MV-4-11 (cell line): ENCODE results near the gene PALS2.

Experiments used
- DNase-seq: peaks from one replicate; lab custom pipeline; 2025; lab: John Stamatoyannopoulos, UW

PALS2 gene, protein sequence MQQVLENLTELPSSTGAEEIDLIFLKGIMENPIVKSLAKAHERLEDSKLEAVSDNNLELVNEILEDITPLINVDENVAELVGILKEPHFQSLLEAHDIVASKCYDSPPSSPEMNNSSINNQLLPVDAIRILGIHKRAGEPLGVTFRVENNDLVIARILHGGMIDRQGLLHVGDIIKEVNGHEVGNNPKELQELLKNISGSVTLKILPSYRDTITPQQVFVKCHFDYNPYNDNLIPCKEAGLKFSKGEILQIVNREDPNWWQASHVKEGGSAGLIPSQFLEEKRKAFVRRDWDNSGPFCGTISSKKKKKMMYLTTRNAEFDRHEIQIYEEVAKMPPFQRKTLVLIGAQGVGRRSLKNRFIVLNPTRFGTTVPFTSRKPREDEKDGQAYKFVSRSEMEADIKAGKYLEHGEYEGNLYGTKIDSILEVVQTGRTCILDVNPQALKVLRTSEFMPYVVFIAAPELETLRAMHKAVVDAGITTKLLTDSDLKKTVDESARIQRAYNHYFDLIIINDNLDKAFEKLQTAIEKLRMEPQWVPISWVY

DNA sequence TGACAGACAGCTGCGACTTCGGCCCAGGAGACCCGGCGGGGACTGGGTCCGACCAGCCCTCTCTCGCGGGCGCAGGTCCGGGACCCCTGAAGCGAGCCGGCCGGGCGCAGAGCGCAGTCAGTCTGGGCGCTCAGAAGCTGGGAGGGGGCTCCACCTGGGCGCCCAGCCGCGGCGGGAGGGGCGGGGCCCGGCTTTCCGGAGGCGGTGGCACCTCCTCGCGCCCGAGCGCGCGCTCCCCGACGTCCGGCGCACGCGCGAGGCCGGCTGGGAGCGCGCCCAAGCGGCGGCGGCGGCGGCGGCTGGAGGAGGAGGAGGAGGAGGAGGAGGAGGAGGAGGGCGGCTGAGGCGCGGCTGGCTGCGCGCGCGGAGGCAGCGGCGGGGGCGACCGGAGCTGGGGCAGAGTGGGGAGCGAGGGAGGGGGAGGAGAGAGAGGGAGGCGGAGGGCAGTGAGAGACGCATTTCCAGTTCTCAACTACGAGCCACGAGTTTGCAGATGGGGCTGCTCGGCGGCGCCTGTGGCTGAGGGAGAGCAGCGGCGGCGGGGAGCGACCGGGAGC lies at the start of gene PALS2:
PALS2 (plus strand) TSS at position 456 of the 557 bp plus-strand sequence. CDS start 50,216 bp downstream, outside the sequence.
- DNase-seq: peak; percentile 21

DNA sequence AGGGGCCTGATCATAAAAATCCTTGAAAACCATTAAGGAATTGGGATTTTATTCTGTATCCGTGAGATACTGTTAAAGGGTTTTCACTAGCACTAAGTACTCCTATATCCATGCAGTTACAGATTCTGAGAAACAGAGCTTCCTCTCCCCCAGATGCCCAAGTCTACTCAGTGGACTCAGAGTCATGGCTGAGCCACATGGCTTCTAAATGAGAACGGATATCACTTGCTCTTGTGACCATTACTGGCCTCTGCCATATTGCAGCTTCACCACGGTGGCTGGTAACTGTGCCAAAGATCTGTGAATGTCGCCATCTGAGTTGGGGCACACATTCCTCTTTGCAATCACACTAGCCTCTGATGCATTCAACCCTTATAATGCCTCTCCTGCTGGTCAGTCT lies 42.0 kb upstream of the PALS2 start:
- DNase-seq: no peak

DNA sequence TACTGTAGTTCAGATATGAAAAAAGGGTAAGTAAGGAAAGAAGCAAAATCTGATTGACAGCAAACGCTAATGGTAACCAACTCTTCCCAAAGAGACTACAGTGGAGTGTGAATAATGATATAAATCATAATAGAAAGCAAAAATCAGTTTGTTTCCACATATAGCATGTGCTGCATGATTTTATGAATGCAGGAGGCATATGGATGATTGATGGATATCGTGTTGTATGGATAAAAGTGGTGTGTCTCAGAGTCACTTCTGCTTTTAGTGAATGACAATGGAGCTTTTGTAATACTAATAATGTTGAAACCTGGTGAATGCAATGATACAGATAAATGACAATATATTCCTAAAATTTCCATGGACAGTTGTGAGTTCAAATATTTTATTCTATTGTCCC lies 36.6 kb upstream of the PALS2 start:
- DNase-seq: no peak

DNA sequence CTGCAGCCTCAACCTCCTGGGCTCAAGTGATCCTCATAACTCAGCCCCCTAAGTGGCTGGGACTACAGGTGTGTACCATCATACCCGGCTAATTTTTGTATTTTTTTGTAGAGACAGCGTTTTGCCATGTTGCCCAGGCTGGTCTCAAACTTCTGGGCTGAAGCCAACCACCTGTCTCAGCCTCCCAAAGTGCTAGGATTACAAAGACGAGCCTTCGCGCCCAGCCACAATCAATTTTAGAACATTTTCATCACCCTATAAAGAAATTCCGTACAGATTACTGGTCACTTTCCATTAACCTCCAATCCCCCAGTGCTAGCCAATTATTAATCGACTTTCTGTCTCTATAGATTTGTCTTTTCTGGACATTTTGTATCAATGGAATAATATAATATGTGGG lies 32.3 kb upstream of the PALS2 start:
- DNase-seq: no peak

DNA sequence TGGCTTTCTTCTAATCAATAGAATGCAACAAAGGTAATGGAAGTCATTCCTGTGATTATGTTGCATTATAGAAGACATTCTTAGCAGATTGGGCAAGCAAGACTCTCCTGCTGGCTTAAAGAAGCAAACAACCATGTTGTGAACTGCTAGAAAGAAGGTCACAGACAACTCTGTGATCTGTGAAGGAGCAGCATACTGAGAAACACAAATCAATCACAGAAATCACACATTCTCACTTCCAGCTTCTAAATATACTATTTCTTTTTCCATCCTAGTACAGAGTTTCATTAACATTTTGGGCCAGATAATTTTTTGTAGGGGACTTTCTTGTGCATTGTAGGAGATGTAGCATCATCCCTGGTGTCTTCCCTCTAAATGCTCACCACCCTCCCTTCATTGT lies 28.0 kb upstream of the PALS2 start:
- no peak for DNase-seq

DNA sequence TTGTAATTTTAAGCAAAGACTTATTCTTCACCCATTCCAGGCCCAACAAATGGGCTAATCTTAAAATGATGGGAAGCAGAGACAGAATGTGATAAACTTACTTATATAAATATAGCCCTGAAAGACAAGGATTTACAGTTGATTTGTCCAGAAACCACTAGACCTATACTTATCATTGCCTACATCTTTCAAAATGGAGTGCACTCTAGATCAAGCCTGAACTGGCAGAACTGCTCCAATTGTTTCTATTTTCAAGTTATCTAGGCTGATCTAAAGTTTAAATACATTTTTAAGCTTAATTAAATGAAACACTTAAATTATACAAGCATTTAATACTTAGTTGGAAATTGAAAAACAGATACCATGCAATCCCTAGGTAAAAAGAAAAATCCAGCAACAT lies 24.9 kb upstream of the PALS2 start:
- no peak for DNase-seq

DNA sequence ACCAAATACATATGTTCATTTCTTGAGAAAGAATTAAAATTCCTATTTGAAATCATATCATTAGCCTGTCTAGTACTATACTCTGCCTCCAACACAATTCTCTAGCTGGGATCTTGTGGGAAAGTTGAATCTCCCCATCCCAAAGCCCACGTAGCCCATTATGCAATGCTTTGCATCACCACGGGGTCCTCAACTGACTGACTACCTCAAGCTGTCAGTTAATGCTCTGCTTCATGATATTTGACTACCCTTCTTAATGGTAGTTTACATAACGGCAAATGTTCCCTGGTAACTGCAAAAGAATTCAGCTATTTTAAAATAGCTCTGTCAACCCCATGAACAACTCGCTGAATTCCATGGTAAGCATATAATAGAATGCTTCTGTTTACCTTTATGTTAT lies 23.3 kb upstream of the PALS2 start:
- no peak for DNase-seq

DNA sequence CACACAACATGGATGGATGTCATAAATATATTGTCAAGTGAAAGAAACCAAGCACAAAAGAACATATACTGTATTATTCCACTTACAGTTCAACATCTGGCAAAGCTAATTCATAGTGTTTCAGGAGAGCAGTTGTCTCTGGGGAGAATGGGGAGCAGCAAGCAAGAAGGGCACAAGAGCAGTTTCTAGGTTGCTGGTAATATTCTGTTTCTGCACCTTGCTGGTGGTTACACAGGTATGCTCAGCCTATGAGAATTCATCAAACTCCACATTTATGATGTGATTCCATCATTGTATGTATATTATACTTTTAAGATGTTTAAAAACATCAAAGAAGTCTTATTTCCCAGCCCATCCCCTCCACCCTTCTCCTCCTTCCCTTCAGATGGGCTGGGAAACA lies 18.1 kb upstream of the PALS2 start:
- no peak for DNase-seq

DNA sequence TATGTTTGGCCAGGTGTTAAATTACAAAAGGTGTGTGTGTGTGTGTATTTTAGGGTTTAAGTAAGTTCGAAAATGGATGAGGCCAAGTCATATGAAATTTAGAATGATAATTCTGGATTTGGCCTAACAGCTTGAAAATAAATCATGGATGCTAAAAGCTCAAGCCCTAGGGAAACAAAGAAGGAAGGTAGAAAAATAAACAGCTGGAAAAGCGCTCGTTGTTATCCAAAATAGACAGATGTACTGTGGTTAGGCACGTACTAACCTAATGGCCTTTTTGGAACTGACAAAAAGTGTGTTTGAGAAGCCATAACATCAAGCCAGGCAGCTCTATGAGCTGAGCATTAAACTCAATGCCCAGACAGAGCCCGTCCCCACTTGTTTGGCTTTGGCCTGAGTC lies 17.5 kb upstream of the PALS2 start:
- DNase-seq: no peak

DNA sequence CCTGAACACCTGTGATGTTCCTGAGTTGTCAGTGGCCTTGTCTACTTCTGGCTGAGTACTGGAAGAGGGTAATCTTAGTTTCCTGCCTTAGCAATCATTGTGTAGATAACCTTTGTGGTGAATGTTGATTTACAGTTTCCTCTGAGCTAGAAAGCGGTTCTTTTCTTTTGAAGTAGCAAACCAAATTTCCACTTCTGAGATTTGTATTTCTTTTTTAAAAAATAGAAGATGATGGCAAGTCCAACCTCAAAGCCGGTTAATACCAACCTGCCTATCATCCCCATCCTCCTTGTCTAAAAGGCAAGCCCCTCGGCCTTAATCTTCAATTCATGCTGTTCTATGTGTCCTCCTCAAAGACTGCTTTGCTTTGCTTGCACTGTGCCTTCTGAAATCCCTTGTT lies 12.5 kb upstream of the PALS2 start:
- DNase-seq: no peak

DNA sequence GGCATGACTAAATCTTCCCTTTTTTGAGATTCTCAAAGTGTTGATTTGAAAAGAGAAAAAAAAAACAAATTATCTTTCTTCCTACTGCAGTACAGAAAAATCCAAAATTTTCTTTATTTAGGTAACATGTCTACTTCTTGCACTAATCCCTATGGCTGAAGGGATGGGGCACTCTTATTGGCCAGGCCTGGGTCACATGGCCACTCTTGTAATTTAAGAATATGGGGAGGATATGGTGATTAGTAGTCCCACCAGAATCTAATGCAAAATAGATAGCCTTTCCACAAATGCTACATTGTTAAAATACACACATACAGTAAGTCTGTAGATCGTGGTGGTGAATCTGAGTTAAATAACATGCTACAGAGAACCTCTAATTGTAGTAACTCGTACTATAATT lies 7.0 kb upstream of the PALS2 start:
- DNase-seq: no peak

DNA sequence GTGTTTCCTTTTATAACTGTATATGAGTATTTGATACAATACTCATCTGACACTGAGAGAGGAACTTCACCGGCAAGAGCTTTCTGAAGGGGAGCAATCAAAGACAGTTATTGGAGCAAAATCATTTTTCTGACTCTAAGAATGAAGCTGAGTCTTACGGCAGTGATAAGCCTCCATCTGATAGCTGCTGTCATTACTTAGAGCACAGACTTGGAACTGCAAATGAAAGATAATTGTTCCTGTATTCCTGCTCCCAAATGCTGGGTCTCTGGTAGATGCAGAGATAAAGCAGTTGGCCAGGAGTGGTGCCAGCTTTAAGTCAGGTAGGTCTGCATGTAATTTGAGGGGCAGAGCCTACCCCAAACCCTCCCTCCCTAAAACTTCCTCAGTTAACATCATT lies 2.3 kb upstream of the PALS2 start:
- DNase-seq: no peak

DNA sequence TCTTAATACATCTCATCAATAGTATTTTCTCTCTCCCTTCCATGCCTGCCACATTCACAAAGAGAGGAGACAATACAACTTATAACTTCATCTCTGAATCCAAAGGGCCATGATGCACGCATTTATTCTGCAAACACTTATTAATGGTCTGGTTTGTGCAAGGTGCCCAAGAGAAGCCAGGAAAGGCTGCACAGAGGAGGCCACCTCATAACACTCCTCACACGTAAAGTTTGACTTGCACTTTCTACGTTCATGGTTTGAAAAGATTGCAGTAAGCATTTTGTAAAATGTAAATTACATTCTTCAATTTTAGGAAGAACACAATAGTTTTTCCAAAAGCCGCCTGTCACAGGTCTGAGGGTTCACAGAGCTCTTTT lies 1.2 kb upstream of the PALS2 start:
- no peak for DNase-seq

DNA sequence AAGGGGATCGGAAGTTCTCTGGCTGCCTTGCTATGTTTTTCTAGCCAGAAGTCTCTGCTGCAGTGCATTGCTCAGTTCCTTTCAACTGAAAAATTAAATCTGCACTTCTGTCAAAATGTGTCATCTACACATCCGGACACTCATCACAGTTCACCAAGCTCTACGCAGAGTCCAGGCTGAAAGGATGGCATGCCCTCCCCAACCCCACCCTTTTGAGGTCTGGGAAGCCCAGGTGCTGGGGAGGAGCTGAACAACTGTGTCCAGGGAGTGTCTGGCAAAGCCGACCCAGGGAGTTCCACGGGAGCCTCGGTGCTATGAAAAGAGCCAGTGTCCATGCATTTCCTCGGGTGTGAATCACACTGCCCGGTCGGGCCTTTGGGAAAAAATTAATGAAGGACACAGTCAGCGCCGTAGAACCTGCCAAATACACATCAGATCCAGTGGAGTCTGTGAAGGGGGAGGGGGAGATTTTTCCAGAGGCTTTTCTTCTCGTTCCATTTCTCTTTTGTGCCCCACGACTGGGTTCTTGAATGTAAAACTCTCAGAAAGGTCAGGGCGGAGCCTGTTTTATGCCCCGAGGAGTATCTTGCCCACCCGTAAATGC lies 757 bp upstream of the PALS2 start:
- DNase-seq: no peak

DNA sequence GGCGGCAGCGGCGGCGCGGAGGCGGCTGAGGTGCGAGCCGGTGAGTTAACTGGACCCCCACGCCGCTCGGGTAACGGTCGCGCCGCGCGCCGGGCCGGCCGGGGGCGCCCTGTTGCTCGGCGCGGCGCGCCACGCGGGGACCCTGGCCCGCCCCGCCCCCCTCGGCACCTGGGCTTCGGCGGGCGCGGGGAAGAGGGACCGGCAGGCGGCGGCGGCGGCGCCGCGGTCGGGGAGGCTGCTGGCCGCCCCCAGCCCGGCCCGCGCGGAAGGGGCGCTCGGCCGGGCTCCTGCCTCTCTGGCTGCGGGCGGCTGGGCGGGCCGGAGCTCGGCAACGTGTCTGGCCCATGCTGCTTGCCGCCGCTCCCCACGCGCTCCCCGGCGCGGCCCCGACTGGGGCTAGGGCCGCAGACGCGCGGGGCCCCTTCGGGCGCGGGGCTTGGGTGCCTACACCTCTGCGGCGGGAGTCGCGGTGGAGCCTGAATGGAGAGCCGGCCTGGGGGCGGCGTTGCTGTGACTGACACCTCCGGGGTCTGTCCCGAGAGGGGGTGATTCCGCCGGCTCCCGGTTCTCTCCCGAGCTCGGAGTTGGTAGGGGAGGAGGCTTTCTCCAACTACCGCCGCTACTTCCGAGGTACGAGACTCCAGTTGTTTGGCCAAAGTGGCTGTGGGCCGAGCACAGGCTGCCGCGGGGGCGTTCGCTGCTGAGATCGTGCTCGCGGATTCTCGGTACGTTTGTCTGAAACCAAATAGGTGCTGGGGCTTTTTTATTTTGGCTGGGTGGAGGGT lies 494 bp downstream of the PALS2 start:
- peak; percentile 5 for DNase-seq

DNA sequence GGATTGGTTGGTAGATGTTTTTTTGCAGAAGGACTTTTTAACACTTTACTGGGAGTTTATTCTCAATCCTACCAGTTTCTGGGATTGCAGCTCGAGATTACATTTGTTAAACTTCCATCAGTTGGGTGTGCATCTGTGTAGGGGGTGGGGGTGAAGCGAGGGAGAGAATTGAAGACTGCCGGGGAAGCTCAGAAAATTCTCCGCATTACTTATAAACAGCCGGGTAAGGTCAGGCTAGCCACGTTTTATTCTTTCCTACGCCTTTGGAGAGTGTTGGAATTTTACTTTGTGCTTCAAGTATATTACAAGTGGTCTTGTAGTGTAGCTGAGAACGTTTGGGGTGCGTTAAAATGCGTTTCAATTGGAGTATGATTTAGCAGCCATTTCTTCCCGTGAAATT lies 1.1 kb downstream of the PALS2 start:
- DNase-seq: no peak

DNA sequence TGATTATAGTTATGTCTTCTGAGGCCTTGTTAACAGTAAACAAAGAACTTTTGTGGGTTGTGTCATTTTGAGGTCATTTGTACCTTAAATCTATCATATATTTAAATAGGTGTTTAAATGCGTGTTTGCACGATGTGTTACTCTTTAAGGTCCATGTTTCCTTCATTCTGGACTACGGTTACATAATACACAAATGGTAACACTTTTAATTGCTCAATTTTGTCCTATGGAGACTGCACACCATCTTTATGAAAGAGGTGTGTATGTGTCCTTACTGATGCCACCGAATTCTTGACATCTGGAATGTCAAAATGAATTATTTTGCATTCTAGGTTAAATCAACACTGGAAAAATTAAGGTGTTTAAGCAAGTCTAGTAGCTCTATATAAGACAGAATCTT lies 1.7 kb downstream of the PALS2 start:
- no peak for DNase-seq

DNA sequence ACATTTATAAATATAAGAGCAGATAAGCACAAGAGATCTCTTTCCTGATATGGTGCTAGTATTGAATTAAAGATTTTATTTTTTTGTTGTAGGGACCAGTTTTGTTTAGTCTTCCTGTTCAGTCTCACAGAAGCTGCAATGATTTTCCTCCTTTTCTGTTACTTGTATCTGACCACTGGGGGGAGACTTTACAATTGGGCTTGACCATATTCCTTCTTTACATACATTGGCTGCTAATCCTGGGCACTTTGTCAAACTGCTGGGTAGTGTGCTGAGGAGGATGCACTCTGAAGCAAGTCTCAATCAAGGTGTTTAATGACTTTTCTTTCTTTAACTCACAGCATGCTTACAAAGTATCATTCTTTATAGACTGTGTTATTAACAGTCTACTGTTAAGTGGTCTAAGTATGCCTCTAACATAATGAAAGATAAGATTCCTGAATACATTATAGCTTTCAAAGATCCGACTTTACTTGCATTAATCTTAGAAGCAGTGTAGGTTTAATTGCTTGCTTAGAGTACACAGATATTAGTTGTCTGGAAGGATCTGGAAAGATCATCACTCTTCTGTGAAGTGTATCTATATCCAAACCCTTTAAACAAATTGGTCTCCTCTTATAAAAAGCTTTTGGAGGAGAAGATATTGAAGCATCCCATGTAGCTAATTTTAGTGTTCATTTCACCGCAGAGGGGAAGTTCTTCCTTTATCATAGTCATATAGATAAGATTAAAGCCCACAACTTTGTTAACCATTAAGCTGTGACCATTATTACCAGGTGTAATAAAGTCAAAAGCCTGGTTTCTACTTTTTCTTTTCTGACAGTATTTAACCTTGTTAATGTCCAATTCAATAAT lies 3.1 kb downstream of the PALS2 start:
- peak; percentile 61 for DNase-seq

DNA sequence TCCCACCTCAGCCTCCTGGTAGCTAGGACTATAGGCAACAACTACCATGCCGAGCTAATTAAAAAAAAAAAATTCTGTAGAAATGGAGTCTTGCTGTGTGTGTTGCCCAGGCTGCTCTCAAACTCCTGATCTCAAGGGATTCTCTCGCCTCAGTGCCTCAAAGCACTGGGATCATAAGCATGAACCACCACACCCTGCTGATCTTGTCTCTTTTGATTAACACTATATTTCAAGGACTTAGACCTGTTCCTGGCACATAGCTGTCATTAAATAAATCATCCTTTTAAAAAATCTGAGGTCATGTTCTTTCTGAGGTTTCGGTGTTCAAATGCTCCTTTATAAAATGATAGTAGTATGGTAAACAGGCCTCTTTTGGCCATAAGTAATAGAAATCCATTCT lies 4.8 kb downstream of the PALS2 start:
- DNase-seq: no peak

DNA sequence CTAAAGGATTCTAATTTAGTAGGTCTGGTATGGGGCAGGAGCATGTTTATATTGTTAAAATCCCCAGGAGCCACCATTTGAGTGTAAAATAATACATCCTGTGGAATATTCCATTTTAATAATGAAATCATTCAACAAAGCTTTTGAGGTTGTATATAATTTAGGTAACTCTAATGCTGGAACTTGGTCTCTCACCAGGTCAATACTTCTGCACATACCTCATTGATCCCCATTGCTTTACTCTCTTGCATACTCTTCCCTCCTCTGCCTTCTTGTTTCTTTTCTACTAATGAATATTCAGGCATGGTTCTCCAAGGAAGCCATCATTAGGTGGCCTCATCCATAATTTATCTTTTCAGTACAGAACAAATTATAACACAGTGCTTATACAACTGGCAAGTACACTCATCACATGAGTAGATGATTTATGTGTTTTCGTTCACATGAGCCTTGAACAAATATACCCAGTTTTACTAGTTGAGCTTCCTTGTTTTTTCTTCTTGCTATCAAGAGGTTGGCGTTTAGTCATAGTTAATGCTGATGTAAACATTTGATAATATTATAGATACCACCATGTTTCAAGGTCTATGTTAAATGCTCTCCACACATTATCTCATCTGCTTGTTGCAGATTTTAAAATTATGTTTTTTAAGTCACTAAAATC lies 7.2 kb downstream of the PALS2 start:
- DNase-seq: no peak

DNA sequence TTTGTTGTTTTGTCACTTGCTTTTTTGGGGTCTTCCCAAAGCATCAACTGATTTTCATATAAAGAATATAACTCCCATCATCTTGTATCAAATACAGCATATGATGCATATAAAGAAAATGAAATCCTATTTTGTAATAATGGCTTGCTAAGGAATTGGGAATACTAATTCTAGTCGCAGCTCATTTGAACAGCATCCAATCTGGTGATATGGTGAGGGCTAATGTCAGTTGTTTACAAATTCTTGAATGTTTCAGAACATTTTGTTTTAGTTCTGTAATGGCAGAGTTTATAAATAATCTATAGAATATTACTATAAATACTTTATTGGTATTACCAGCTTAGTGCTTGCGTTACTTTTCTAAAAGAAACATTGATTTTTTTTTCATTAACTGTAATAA lies 8.9 kb downstream of the PALS2 start:
- no peak for DNase-seq
